NB4 (cell line): ENCODE measurements around the gene B4GALT1.

ENCODE experiments used
- MAX ChIP-seq: IDR thresholded peaks from 2 replicates; pipeline ENCODE4 v1.6.1; 2011; ENCODE audit warnings: low read depth, low read length
- MYC ChIP-seq: IDR thresholded peaks from 2 replicates; pipeline ENCODE4 v1.6.1; 2011; ENCODE audit warnings: low read depth, low read length
- POLR2A ChIP-seq: IDR thresholded peaks from 2 replicates; pipeline ENCODE4 v1.6.1; 2011; ENCODE audit warnings: mild to moderate bottlenecking; ENCODE audit not compliant: insufficient read length; ENCODE audit errors: extremely low read depth
- TF ChIP-seq, protein P1 (sequence below): IDR thresholded peaks from one replicate; pipeline ENCODE4 v1.5.1; 2012; ENCODE audit warnings: low read depth, low read length

DNA sequence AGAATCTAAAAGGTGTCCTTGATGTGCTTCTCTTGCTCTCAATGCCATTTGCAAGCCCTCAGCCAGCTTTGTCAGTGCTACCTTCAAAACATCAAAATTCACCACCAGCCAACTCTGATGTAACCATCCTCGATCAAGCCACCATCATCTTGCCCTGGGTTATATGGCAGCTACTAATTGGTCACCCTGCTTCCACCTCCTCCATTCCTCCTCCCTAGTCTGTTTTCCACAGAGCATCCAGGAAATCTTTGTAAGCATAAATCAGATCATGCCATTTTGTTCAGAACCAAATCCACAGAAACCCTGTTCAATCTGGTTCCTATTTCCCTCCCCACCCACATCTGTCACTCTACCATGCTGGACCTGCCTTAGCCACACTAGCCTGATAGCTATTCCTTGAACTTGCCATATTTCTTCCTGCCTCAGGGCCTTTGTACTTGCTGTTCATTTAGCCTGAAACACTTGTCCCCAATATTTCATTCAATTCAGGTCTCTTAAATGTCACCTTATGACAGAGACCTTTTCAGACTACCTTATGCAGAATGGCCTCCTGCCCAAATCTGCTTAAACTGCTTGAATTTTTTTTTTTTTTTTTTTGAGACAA is 1.9 kb upstream of the B4GALT1 start:
- TF ChIP-seq POLR2A (no peak), MYC (no peak), MAX (no peak)
- TF ChIP-seq, protein P1, sequence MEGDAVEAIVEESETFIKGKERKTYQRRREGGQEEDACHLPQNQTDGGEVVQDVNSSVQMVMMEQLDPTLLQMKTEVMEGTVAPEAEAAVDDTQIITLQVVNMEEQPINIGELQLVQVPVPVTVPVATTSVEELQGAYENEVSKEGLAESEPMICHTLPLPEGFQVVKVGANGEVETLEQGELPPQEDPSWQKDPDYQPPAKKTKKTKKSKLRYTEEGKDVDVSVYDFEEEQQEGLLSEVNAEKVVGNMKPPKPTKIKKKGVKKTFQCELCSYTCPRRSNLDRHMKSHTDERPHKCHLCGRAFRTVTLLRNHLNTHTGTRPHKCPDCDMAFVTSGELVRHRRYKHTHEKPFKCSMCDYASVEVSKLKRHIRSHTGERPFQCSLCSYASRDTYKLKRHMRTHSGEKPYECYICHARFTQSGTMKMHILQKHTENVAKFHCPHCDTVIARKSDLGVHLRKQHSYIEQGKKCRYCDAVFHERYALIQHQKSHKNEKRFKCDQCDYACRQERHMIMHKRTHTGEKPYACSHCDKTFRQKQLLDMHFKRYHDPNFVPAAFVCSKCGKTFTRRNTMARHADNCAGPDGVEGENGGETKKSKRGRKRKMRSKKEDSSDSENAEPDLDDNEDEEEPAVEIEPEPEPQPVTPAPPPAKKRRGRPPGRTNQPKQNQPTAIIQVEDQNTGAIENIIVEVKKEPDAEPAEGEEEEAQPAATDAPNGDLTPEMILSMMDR, result no peak
